IPS-NIHi7 (cell line): ENCODE measurements around the gene TMEM151A.
"Not testable (repeated sequence)": the region's sequence is repeated elsewhere in the genome, so short reads cannot be mapped to it uniquely, and the experiment has no call there.

ENCODE experiments used
- DNase-seq: peaks from one replicate; pipeline ENCODE4 v3.0.0; 2012; ENCODE audit warnings: mixed read lengths; ENCODE audit errors: extremely low spot score

TMEM151A gene

GRCh38 chr11:66309475-66309874 lies 17.8 kb downstream of the TMEM151A start:
- DNase-seq = no peak

DNA sequence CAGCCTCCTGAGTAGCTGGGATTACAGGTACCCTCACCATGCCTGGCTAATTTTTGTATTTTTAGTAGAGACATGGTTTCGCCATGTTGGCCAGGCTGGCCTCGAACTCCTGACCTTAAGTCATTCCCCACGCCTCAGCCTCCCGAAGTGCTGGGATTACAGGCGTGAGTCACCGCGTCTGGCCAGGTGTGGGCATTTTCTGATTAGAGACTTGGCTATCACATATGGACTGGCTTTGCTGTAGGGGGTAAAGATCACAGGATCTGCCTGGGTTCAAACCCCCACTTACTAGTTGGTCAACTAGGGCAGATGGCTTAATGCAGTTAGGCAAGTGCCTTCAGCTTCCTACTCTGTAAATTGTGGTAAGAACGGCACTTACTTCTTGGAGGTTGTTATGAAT lies 18.6 kb downstream of the TMEM151A start:
- DNase-seq = no peak

DNA sequence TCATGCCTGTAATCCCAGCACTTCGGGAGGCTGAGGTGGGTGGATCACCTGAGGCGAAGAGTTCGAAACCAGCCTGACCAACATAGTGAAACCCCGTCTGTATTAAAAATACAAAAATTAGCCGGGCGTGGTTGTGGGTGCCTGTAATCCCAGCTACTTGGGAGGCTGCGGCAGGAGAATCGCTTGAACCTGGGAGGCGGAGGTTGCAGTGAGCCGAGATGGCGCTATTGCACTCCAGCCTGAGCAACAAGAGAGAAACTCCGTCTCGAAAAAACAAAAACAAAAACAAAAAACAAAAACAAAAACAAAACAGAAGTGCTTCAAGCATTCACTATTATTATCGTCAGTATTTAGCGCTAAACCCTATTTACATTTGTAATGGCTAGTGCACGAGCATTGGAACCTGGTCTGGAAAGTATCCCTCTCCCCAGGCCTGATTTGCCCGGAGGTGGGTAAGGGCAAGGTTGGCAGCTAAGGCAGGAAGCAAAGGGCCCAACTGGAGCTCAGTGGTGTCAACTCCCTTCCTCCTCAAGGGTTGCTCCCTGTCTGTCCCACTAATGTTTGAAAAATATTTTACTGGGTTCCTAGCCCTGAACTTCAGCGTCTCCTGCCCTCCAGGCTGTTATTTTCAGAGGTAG lies 19.2 kb downstream of the TMEM151A start:
- not testable (repeated sequence) for DNase-seq

DNA sequence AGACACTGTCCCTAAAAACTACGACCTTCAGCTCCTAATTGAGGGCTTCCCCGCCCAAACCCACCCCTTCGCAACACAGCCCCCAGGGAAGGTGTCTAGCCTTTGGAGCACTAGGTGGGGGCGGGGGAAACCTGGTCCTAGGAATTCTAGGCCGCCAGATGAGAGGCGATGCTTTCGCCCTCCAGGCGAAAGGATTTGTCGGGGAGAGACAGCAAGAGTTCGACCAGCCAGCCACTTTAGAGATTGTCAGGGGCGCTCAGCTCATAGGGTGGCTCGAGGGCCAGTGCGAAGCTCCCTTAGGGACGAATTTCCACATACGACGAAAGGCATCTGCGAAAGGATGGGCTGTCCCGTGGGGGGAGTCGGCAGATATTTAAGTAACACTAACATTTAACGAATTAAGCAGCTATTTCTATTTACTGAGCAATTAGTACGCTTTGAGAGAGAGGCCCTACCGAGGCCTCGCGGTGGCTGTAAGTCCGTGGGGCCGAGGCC lies 19.8 kb downstream of the TMEM151A start:
- no peak for DNase-seq

GRCh38 chr11:66311965-66312548 lies 20.4 kb downstream of the TMEM151A start:
- peak; percentile 83 for DNase-seq

GRCh38 chr11:66312549-66313320 lies 21.0 kb downstream of the TMEM151A start:
- peak; percentile 96 for DNase-seq

GRCh38 chr11:66313321-66314185 lies 21.9 kb downstream of the TMEM151A start:
- DNase-seq = peak; percentile 55

- DNase-seq = no peak
Measured at GRCh38 chr11:66314186-66314501, 22.4 kb downstream of the TMEM151A start.

DNA sequence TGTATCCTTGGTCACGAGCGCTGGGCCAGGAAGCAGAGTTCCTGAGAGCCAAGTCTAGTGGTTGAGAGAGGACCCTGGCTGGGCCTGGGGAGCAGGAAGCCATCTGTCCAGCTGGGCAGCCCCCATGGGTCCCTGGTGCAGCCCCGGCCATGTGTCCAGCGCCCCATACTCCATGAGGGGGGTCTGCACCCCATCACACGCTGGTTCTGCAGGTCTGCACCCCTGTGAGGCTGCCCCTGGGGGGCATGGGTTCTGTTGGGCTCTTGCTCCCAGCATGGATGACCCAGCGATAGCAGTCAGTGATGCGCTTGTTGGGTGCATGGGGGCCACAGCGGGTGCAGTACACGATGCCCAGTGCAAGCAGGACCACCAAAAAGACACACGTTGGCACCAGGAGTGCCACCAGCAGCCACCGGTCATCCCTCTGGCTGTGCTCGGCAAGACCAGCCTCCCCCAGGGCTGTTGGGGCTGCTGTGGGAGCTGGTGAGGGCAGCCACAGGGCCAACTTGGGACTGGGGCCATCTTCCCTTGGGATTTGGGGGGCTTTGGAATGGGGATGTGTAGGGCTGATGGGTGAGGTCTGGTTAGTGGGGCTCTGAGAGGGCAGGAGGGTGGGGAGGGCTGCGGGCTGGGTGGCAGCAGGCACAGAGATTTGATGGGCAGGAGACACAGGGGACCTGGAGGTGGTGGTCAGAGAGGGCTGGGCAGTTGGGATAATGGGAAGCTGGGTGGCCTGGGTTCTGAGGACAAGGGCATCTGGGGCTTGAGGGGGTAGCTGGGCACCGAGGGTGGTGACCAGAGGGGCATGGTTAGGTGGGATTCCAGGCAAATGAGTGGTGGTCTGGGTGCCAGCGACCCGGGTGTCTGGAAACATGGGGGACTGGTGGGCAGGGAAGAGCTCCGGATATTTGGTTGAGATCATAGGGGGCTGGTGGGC lies 23.1 kb downstream of the TMEM151A start:
- no peak for DNase-seq

DNA sequence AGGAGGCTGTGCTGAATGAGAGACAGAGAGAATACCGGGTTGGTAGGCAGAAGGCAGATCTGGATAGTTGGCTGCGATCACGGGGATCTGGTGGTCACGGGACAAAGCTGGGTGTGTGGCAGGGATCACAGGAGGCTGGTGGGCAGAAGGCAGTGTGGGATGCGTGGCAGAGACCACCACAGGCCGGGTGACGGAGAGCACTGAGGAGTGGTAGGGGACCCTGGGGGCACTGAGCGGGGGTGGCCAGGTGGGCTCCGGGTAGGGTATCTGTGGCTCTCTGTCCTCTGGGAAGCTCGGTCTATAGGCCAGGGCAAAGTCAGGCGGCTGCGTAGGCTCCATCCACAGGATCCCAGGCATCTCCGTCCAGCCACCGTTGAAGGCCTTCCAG lies 23.8 kb downstream of the TMEM151A start:
- DNase-seq = no peak

DNA sequence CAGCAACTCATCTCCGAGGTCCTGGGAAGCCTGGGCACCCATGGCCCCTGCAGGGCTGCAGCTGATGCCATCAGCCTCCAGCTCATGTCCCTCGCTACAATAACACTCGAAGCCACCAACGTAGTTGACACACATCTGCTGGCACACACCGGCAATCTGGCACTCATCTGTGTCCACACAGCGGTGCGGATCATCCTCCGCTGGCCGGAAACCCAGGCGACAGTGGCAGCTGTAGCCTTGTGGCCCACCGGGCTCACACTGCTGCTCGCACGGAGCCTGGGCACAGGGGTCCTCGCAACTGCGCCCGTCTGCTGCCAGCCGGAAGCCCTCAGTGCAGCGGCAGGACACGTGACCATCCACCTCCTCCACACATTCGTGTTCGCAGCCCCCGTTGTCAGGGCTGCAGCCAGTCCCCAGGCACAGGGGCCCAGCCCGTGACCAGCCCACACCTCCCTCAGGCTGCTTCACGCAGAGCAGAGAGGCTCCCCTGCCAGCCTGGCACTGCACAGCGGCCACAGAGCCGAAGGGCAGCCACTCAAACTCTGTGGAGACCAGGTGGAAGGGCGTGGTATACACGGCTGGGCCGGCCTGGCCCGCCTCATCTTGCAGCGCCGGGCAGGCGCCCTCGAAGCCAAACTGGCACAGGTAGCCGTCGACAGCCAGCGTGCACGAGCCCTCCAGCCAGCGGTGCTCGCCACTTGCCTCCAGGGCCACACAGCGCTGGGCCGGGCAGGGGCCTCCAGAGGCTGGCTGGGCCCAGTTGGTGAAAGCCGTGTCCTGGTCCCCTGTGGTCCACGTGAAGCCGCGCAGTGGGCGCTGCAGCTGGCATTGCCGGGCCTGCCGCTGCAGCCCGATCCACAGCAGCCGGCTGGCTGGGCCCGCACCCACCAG lies 24.5 kb downstream of the TMEM151A start:
- DNase-seq = no peak

- DNase-seq = peak; percentile 72
Measured at GRCh38 chr11:66316849-66317251, 25.2 kb downstream of the TMEM151A start, which contains the start of gene CD248. Gene CD248, minus strand, starts transcription at chr11:66317044. Its CDS starts 17 bp downstream, at chr11:66317027.

- no peak for DNase-seq
Measured at GRCh38 chr11:66317322-66317722, 25.6 kb downstream of the TMEM151A start.

DNA sequence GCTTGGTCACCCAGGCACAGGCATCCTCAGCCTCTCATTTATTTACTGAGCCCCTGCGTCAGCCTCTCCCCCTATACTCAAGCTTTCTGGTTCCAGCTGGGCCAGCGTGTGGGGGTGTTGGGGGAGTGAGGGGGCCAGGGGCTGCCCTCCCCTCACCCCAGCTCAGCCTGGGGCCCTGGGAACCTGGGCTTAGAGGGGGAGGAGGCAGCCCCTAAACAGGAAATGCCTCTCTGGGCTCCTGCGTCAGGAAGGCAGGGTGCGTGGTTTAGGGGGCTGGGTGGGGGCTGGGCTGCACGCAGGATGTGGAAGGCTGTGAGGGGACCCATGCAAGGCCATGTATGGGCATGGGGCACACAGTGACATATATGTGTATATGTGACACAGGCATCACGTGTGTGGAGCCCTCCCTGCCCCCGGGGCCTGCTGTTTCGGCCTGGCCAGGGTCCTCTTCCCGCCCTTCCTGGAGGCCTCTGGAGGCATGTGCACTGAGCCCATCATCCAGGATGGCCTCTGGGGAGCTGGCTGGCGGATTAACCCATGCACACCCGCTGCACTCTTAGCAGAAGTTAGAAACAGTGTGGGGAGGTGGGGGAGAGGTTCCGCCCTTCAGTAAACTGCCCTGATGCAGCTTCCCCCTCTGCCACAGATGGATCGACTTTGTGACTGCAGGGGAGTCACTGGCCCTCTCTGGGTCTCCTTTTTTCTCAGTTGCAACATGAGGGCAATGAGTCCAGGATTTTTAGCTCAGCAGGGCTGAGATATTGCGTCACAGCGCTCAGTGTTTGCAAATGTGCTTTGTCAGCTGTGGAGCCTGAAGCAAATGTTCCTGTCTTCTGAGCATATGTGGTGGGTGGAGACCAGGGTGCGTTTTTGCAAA lies 26.3 kb downstream of the TMEM151A start:
- peak; percentile 35 for DNase-seq

DNA sequence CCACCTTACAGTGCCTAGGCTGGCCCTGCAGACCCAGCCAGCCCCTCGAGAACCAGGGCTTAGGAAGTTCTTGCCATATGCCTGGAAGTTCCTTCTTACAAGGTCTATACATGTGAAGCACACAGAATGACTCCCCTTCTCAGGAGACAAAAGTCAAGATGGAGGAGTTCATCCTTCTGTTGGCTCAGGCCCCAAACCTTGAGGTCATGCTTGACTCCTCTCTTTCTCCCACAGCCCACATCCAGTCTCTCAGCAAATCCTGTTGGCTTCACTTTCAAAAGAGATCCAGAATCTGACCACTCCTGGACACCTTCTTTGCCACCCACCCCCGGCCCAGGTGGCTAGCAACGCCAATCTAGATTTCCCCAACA lies 26.9 kb downstream of the TMEM151A start:
- DNase-seq = no peak

GRCh38 chr11:66320289-66320688 lies 28.6 kb downstream of the TMEM151A start:
- DNase-seq = not testable (repeated sequence)

GRCh38 chr11:66320748-66321147 lies 29.1 kb downstream of the TMEM151A start:
- DNase-seq = not testable (repeated sequence)

DNA sequence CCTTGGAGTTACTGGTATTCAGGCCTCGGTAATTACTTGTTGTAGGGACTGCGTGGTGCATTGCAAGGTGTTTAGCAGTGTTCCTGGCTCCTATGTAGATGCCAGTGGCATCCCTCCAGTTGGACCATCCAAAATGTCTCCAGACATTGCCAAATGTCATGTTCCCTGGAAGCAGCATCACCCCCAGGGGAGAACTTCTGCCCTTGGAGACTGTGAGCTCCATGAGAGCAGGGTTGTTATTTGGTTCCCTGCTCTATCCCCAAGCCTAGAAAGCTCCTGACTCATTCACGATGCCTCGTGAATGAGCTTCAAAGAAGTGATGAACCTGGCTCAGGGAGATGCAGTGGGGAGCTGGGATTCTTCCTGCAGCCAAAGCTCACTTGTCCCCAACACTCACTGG lies 29.9 kb downstream of the TMEM151A start:
- no peak for DNase-seq
